ENCODE measurements around the gene NVL.
"Not testable (repeated sequence)": the region's sequence is repeated elsewhere in the genome, so short reads cannot be mapped to it uniquely, and the experiment has no call there.

The NVL gene

DNA sequence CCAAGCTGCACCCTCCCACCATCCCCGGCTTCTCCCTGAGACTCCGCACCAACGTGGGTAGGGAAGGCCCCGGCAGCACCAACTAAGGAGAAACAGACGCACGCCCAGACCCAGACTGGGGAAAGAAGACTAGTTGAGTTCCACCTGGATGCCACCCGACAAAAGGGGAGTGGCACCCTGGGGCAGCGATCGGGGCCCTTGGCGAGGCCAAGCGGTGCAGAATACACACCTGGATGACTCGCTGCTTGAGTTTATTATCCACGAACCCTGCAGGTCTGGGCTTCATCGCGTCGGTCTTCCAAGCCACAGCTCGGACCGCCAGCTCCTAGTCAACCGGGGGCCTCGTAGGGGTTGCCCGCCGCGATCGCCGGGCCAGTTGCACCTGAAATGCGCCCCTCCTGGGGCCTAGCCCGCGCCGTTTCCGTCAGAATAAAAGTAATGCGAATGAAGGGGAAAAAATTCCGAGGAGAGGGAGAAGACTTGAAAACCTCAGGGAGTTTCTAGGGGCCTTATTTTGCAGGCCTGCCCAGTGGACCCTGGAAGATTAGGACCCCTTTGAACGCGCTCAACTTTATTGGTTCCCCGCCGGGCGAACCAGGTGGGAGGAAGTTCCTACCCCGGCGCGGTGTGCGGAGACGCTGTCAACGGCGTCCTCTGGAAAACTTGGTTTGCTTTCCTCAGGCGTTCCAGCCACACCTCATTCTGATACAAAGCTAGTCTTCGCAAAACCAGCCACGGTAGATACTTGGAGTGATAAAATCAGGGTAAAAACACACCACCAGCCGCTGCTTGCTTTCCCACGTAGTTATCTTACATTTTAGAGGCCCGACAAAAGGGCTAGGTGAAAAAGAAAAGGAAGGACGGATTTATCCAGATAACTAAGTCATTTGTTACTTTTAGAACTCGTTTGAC lies at the start of gene NVL:
Gene NVL, minus strand, starts transcription at position 331 of the 912 bp plus-strand sequence. Its CDS starts 45 bp downstream, at position 286.
- DNase-seq: peak; percentile 84

DNA sequence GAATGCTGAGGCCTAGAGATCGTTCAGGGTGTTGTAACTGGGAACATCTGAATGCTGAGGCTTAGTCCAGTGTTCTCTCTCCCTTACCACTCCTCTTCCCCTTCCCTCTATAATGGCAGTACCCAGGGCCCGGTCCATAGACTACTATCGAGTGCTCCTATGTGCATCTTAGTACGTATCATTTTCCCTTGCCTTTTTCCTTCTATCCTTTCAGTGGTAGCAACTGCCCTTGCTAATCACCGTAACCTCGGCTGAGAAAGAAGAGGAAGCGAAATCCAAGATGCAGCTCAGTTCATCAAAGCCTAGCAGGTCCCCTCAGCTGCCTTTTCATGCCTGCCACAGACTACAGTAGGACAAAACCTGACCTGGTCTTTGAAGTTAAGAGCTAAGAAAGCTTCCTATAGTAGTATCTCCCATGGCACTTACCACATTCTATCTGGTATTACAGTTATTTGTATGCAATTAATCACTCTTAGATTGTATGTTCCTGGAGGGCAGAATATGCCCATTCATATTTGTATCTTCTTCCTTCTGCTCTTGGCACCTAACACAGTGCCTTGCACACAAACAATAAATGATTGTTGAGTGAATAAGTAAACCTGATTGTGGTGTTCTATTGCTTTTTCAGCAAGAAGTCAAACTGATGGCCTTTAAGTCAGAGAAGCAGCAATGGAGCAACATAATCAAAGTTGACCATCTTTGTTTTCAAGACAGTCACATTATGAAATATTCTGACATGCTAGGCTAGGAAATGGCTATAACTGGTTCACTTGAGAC lies 49.1 kb upstream of the NVL start:
- DNase-seq: no peak

DNA sequence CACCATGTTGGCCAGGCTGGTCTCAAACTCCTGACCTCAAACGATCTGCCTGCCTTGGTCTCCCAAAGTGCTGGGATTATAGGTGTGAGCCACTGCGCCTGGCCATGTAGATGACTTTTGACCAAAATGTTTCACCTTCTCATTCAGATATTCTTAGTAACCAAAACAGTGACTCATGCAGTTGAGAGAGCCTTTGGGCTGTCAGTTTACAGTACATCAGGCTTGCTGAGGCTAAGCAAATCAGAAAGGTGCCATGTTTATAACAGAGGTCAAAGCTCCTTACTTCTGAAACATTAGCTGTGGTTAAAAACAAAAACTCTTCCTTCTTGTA lies 47.7 kb upstream of the NVL start:
- no peak for DNase-seq

DNA sequence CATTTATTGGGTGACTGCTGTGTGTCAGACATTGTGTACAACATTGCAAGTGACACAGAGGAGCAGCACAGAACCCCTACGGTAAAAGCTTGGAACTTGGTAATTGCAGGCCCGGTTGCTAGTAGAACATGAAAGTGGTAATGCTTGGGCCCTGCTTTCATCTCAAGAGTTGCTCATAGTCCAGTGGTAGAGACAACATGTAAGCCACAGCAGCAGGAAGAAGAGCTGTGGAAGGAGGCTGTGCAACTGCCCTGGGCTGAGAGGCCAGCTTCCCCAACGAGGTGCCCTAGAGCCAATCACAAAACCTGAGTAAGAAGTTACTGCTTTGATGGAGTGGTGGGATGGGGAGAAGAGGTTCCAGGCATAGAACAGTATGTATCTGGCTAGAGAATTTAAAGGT lies 45.1 kb upstream of the NVL start:
- DNase-seq: no peak

- DNase-seq: no peak
These were observed 43.1 kb upstream of the NVL start for GRCh38 chr1:224373008-224373590.

DNA sequence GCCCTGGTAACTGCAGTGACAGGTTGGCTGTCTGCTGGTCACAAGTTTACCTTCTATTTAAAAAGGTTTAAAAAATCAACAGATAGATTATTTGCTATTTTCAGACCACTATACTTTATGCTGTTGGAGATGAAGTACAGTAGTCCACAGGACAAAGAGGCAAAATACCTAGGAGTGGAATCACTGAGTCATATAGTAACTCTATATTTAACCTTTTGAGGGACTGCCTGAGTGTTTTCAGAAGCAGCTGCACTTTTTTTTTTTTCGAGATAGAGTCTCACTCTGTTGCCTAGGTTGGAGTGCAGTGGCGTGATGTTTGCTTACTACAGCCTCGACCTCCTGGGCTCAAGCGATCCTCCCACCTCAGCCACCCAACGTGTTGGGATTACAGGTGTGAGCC lies 38.4 kb upstream of the NVL start:
- DNase-seq: no peak

- no peak for DNase-seq
These were observed 29.2 kb upstream of the NVL start for GRCh38 chr1:224359207-224359606.

GRCh38 chr1:224358237-224358636 lies 28.3 kb upstream of the NVL start:
- DNase-seq: no peak

DNA sequence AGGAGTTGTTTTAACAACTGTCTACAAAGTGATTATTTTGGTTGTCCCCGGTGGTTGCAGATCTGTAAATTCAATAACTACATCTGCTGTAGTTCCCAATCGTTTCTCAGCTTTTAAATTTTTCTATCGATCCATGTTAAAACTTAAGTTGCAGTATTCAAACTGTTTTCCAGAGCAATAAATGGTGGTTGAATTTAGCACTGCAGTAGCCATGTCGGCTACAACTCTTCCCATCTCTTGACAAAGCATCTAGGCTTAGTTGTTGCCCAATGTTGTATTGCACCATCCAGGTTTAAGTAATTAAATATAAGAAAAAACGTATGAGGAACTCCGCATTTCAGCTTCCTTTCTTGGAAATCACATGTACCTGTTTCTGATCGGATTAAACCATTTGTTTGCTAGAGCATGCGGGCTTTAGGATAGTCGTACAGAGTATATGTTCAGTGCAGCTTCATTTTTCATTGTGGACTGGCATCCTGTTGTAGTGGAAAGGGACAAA lies 27.7 kb upstream of the NVL start:
- no peak for DNase-seq

DNA sequence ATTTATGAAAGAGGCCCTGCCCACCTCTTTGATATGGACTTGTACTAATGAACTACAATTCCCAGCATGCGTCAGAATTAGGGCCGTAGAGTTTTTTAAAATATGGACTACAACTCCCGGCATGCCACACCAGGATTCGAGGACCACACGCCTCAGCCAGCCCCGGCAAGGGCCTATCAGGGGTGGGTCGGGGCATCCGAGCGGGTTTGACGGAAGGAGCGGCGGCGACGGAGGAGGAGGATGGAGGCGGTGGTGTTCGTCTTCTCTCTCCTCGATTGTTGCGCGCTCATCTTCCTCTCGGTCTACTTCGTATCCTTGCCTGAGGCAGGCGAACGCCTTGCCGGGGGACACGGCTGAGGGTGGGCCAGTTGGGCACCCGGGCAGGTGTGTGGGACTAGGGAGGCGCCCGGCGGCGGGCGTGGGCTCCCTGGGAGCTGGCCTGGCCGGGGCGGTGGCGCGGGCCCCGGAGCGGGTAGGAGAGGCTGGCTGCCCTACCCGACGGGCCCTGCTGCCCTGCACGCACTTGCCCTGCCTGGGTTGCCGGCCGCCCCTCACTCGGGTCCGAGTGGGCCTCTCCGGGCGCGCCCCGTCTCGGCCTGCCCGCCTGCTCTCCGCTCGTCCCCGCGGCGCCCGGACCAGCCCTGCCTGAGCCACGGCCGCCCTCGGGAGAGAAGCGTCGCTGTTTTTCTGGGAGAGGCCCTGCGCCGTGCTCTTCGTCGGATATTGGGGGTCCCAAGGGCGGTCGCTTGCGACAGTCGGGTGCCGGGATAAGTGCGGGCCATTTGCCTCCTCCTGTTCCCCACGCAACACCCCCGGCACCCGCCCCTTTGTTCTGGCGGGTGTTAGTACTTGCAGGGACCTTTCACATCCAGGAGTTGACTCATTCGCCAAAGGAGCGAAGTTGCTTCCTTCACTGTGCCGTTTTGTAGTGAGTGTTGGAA lies 27.0 kb upstream of the NVL start, which contains the start of gene CNIH4:
Gene CNIH4, plus strand, starts transcription at position 195 of the 941 bp plus-strand sequence. Its CDS starts 46 bp downstream, at position 241.
- DNase-seq: peak; percentile 54

- no peak for DNase-seq
These were observed 24.3 kb upstream of the NVL start for GRCh38 chr1:224353975-224354925.

- DNase-seq: not testable (repeated sequence)
These were observed 22.6 kb upstream of the NVL start for GRCh38 chr1:224352436-224353085.

GRCh38 chr1:224349716-224350115 lies 19.7 kb upstream of the NVL start:
- not testable (repeated sequence) for DNase-seq

DNA sequence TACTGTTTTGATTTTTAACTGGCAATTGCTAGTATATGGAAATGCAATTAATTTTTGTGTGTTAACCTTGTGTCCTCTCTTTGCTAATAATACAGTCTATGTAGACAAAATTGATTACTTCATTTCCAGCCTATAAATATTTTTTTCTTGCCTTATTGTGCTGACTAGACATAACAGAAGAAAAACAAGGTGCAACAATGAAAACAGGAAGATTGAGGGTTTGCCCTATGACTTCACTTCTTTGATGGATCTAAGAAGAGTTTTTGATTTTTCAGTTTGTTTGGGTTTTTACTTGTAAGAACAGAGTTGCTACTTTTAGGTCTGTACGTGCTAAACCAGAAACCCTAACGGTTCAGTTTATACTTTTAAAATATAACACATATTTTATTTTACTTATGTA lies 18.2 kb upstream of the NVL start:
- no peak for DNase-seq

DNA sequence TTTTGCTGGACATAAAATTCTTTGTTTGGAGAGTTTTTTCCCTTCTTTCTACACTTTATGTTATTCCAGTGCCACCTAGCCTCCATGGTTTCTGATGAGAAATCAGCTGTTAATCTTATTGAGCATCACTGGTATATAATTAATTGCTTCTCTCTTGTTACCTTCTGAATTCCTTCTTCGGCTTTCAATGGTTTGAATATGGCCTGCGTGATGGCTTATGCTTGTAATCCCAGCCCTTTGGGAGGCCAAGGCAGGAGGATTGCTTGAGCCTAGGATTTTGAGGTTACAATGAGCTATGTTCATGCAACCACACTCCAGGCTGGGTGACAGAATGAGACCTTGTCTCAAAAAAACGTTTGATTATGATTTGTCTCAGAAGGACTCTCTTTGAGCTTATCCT lies 13.7 kb upstream of the NVL start:
- no peak for DNase-seq

DNA sequence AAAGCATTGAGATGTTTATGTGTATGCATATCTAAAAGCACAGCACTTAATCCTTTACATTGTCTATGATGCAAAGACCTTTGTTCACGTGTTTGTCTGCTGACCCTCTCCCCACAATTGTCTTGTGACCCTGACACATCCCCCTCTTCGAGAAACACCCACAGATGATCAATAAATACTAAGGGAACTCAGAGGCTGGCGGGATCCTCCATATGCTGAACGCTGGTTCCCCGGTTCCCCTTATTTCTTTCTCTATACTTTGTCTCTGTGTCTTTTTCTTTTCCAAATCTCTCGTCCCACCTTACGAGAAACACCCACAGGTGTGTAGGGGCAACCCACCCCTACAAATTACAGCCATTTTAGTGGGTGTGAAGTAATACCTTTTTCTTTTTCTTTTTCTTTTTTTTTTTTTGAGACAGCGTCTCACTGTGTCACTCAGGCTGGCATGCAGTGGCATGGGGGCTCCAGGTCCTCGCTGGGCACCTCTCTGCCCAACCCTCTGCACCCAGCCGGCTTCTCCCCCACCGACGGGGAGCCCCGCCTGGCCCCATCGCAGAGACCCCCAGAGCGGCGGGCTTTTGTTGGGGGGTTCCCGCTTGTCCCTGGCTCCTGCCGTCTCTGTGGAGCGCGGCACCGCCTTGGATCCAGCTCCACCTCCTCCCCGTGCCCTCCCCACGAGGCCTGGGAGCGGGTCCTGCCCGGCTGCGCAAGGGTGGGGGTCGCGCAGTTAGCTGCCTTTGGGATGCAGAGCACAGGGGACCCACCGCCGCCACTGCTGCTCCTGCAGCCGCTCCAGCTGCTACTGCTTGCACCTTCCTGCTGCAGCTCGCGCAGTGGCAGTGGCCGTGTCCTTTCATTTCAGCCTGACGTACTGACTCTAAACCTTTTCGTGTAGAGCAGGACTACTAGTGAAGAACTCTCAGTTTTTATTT lies 10.7 kb upstream of the NVL start:
- DNase-seq: not testable (repeated sequence)

GRCh38 chr1:224339442-224340033 lies 9.6 kb upstream of the NVL start:
- no peak for DNase-seq

- DNase-seq: no peak
These were observed 8.3 kb upstream of the NVL start for GRCh38 chr1:224338150-224338838.

Measured in GOT3 (cell line).